Bone marrow (tissue), 2 donors: ENCODE results near the gene HCCS.

Experiments used
- DNase-seq, 2 donors: peaks; one replicate each; lab custom pipeline; 2025; lab: John Stamatoyannopoulos, UW

Gene HCCS

DNA sequence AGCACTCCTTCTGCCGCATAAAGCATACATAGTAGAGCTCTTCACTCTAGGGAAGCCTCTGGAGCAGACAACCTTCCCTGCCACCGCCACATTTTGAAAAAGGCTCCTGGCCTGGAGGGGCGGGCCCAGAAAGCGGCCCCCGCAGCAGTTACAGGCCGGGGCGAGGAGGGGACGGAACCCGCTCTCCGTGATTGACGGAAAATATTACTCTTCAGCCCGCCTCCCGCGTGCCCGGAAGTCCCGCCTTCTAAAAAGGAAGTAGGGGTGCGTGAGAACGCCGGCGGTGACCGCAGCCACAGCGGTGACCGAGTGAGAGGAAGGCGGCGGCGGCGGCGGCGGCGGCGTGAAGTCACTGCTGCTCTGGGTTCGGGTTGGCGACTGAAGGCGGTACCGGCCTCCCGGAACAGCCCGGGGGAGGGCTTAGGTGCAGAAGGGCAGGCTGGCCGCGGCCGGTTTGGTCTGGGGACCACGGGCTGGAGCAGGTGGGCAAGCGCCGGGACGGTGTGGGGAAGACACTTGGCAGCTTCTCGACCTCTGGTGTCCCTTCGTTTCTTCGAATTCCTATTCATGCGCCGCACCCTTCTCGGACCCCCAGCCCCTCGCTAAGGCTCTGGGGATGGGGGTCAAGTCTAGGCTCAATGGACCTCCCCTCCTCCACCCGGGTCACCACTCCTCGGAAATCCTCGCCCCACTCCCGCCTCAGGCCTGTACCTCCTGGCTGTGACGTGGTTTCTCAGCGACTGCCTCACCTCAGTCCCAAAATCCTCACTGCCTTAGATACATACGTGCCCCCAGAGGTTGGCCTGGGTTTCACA lies at the start of gene HCCS:
Gene HCCS, plus strand, starts transcription at position 296 of the 815 bp plus-strand sequence. CDS start 729 bp downstream, outside the sequence.
- peak; percentile 46 to 67 for DNase-seq

DNA sequence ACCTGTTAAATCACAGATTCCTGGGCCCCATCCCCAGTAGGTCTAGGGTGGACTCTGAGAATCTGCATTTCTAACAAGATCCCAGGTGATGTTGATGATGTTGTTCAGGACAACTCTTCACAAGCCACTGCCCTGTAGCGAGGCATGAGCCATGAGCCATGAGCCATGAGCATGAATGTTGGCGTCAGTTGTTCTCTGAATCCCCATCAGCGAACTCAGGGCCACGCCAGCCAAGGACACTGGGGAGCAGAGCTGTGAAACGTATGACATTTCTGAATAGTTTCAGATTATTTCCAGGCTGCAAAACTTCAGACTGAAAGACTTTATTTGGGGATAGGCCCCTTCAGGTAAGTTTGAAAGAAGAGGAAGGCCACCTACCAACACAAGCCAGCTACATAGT lies 46.9 kb upstream of the HCCS start:
- no peak for DNase-seq

GRCh38 chrX:11064851-11065600 lies 46.1 kb upstream of the HCCS start:
- no peak for DNase-seq

GRCh38 chrX:11066812-11067211 lies 44.3 kb upstream of the HCCS start:
- no peak for DNase-seq

DNA sequence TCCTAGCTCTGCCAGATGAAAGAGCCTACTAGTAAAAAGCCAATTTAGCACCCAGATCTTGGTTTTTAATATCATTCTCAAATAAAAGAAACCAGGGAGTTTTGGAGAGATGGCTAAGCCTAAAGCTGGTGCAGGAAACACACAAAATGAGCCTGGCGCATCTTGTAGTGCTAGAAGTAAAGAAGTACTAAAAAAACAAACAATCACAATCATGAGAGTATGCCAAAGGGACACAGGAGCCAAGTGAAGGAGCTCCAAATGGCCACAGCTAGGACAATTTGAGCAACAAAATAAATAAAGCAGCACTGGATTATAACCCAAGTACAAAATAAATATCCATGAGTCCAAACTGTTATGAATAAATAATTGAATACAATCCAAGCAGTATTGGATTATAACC lies 37.8 kb upstream of the HCCS start:
- DNase-seq = no peak

GRCh38 chrX:11080741-11081305 lies 30.3 kb upstream of the HCCS start:
- no peak for DNase-seq

- no peak for DNase-seq
Measured at GRCh38 chrX:11081511-11081910, 29.6 kb upstream of the HCCS start.

DNA sequence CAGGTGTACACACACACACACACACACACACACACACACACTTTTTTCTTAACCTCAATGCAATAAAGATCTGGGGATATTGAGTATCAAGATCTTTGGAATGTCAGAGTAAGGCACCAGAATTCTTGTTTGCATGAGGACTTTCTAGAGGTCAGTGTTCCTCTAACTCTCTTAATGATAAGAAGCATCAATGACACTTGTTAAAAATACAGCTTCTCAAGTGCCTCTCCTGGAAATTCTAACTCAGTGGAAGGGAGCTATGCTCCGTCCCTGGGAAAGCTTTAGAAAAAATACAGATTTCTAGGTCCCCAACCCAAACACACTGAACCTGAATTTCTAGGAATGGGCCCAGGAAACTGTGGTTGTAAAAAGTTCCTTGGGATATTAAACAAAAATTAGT lies 25.8 kb upstream of the HCCS start:
- no peak for DNase-seq

- DNase-seq = no peak
Measured at GRCh38 chrX:11089802-11090201, 21.3 kb upstream of the HCCS start.

- DNase-seq = no peak
Measured at GRCh38 chrX:11097933-11098332, 13.2 kb upstream of the HCCS start.

- DNase-seq = no peak
Measured at GRCh38 chrX:11099465-11099864, 11.7 kb upstream of the HCCS start.

- no peak for DNase-seq
Measured at GRCh38 chrX:11100281-11101035, 10.7 kb upstream of the HCCS start.

DNA sequence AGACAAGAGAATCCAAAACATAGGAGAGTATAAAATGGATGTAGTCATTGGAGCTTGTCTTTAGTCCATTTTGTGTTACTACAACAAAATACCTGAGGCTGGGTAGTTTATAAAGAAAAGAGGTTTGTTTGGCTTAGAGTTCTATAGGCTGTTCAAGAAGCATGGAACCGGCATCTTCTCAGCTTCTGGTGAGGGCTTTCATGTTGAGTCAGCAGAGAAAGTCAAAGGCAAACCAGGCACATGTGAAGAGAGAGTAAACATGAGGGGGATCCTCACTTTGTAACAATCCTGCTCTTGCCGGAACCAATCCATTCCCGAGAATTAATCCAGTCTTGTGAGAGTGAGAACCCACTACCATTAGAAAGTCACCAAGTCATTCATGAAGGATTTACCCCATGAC lies 8.1 kb upstream of the HCCS start:
- DNase-seq = no peak

DNA sequence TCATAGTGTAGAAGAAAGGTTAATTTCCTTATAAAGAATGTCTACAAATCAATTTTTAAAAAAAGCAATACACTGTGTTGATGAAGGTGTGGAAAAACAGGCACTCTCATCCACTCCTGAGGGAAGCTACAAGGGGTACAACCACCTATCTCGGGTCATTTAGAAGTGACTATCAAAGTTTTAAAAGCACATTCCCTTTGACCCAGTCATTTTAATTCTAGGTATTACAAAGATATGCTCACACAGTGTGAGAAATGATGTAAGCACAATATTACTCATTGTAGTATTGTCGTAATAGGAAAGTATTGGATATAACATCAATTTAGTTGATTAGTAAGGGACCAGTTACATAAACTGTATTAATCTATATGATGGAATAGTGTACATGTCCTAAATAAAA lies 7.4 kb upstream of the HCCS start:
- no peak for DNase-seq

DNA sequence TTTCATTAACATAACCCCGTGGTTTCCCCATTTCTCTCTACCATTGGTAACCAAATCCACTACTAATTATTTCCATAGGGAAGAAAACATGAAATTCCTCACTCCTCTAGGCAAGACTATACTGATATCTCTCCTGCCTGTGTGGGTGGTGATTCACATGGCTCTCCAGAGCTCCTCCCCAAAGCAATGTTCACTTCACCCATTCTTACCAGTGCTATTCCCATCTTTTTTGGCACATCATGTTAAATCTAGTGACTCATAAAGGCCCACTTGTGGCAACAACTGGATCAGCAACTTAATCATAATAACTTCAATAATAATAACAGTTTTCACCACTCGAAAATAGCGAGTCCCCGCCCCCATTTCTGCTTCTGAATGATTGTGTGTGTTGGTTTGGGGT lies 6.1 kb upstream of the HCCS start:
- no peak for DNase-seq

- no peak for DNase-seq
Measured at GRCh38 chrX:11108253-11108941, 2.7 kb upstream of the HCCS start.

- DNase-seq = no peak
Measured at GRCh38 chrX:11109968-11110367, 1.2 kb upstream of the HCCS start.

DNA sequence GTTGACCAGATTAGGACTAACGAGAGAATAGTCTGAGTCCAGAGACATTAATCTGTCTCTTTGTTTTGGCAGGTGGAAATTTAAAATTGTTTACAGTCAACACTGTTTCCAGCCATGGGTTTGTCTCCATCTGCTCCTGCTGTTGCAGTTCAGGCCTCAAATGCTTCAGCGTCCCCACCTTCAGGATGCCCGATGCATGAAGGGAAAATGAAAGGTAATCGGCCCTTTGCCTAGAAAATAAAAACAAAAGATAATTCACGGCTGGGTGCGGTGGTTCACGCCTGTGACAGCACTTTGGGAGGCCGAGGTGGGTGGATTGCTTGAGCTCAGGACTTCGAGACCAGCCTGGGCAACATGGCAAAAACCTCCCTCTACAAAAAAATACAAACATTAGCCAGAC lies 815 bp downstream of the HCCS start:
- no peak for DNase-seq

DNA sequence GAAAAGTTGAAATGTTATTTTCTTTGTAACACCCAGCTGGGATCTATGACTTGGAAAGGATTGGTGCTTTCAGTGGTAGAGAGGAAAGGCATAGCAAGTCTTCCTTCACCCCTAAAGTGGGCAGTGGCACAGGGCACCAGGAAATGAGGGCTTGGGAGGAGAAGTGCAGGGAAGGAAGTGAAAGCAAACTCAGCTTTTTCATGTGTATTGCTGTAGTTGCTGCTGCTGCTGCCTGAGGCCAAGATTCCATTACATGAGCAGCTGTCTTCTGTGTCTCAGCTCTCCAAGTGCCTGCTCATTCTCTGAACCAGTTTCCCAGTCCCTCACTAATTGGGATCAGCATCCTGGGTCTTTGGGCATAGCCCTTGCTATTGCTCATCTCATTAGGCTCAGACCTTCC lies 2.6 kb downstream of the HCCS start:
- no peak for DNase-seq

GRCh38 chrX:11117745-11118144 lies 6.6 kb downstream of the HCCS start:
- DNase-seq = no peak

DNA sequence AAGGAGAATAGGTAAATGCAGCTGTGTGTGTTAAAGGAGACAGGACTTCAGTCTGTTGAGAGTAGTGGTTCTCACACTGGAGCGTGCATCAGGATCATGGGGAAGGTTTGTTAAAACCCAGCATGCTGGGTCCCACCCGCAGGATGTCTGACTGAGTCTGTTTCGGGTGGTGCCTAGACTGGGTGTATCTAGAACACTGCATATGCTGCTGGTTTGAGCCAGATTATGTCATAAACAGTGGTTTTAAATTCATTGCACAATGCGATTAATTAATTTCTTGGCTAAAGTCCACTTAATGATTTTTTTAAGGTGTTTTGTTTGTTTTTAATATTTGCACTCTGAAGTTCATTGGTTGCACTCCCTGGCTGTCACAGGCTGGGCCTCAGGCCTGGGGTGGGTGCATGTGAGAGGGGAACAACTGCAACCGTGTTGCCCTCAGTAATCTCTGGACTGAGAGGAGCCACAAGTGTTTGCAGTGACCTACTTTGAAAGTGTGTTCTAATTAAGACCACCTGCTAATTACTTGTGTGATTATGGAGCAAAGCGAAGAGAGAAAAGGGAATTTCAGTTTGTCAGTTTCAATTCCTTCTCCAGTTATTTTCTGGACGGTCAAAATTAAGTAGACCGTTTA lies 8.3 kb downstream of the HCCS start:
- no peak for DNase-seq
